Panc1 (cell line): Measurements from ENCODE around the gene SLX9. TPM values are rescaled to one million over a fixed set of nuclear protein-coding genes. Genes with fewer than 3 reads are reported as not detected.

Experiments used
- ATAC-seq: fragments of 200-7000 bp; cut with Tn5 transposase; 2 replicates; pipeline ENCODE4 v1.9.1; 2020; ENCODE audit warnings: mild to moderate bottlenecking, moderate library complexity
- BruUV-seq: library from RNA; stranded (reverse); fragments of 400-500 nt; replicated peaks from 2 replicates; lab custom pipeline; 2021; lab: Mats Ljungman, UMichigan
- CTCF ChIA-PET: fragments of 300-600 bp; sonication (Branson Sonifier 250); formaldehyde crosslinking; loops from one replicate; lab custom pipeline; 2022; ENCODE audit warnings: antibody characterized with exemption; lab: Charles Lee
- POLR2A ChIA-PET: fragments of 300-600 bp; sonication (Branson Sonifier 250); formaldehyde crosslinking; loops from one replicate; lab custom pipeline; 2022; ENCODE audit warnings: antibody characterized with exemption; lab: Charles Lee
- DNase-seq: peaks from one replicate; pipeline ENCODE4 v3.0.0-alpha.2; 2010; ENCODE audit warnings: low read depth, low spot score
- H3K27ac ChIP-seq: 2 replicates; pipeline ENCODE4 v1.5.1; 2011; ENCODE audit warnings: mild to moderate bottlenecking, low read length, inconsistent platforms
- H3K27me3 ChIP-seq: fragments of 200-500 bp; sonication (Bioruptor generic); 2 replicates; pipeline ENCODE4 v1.6.0; 2014; ENCODE audit warnings: low read length, inconsistent platforms; ENCODE audit not compliant: control insufficient read depth, insufficient read depth
- H3K36me3 ChIP-seq: fragments of 200-500 bp; sonication (Bioruptor generic); 2 replicates; pipeline ENCODE4 v1.5.1; 2014; ENCODE audit warnings: inconsistent platforms, mild to moderate bottlenecking, low read length, moderate library complexity; ENCODE audit not compliant: control insufficient read depth, insufficient read depth
- H3K4me1 ChIP-seq: 2 replicates; pipeline ENCODE4 v1.5.1; 2011; ENCODE audit warnings: inconsistent platforms, mild to moderate bottlenecking, low read length, moderate library complexity; ENCODE audit not compliant: control insufficient read depth, insufficient read depth
- H3K4me3 ChIP-seq, 2 experiments: 2 replicates each; pipeline ENCODE4 v1.5.1; 2011 to 2012; ENCODE audit warnings: low read depth in 2 of 2, low read length in 2 of 2, mild to moderate bottlenecking in 2 of 2, inconsistent platforms in 1 of 2, moderate library complexity in 1 of 2
- H3K9me3 ChIP-seq: fragments of 200-500 bp; sonication (Bioruptor generic); 2 replicates; pipeline ENCODE4 v1.5.1; 2014; ENCODE audit warnings: low read depth, mild to moderate bottlenecking, inconsistent platforms, low read length, moderate library complexity; ENCODE audit not compliant: control insufficient read depth, insufficient read depth
- CTCF ChIP-seq: fragments of 450-650 bp; IDR thresholded peaks from 2 replicates; pipeline ENCODE4 v1.5.1; 2017; ENCODE audit warnings: mild to moderate bottlenecking
- POLR2AphosphoS5 ChIP-seq: IDR thresholded peaks from 2 replicates; pipeline ENCODE4 v1.6.1; 2012; ENCODE audit warnings: mild to moderate bottlenecking, low read depth, low read length, moderate library complexity
- REST ChIP-seq, 2 experiments: IDR thresholded peaks; 2 replicates each; pipeline ENCODE4 v1.6.1; 2011 to 2012; ENCODE audit warnings: low read depth in 2 of 2, control low read depth in 1 of 2, low read length in 1 of 2, mild to moderate bottlenecking in 1 of 2, moderate library complexity in 1 of 2; ENCODE audit not compliant: insufficient read depth in 1 of 2
- SIN3A ChIP-seq: IDR thresholded peaks from 2 replicates; pipeline ENCODE4 v1.6.1; 2012; ENCODE audit warnings: low read depth, mild to moderate bottlenecking, low read length, moderate library complexity, borderline replicate concordance; ENCODE audit not compliant: insufficient read depth
- TCF7L2 ChIP-seq: IDR thresholded peaks from 2 replicates; pipeline ENCODE4 v1.6.1; 2011; ENCODE audit warnings: mild to moderate bottlenecking, low read depth, low read length, inconsistent platforms
- in situ Hi-C: cut with HindIII; loops from 2 replicates; pipeline ENCODE4 v1.10.0; 2016; ENCODE audit warnings: low sequenced_read_pairs, low pct_unique_long_range_greater_than_20kb
- intact Hi-C: fragments of 100-400 bp; cut with micrococcal nuclease; formaldehyde crosslinking; loops from one replicate; pipeline ENCODE4 v1.10.0; 2022; ENCODE audit not compliant: unreplicated experiment
- total RNA-seq: library from RNA; stranded (reverse); gene quantifications from one replicate; pipeline ENCODE4 v1.2.1, GENCODE V29; 2021; ENCODE audit not compliant: unreplicated experiment

Gene SLX9
- total RNA-seq, 1 experiment from 2014 or later = 50.9 TPM

GRCh38 chr21:44931137-44931500 lies 8.7 kb upstream of the SLX9 start:
- in situ Hi-C loops = no loop called here
- peaks cover 30% of the 10 kb centered on the region for H3K4me1 ChIP-seq
- no peaks in the 10 kb centered on the region for H3K9me3 ChIP-seq
- POLR2A ChIA-PET = no interaction called here
- H3K36me3 ChIP-seq = no peaks in the 10 kb centered on the region
- intact Hi-C loops = loop anchor here (5.0 kb wide), 1 partner anchor 39 kb away; no protein-coding TSS in a partner anchor
- BruUV-seq = no TSS peak
- peak overlapping the region in 1 of 2 experiments; percentile 30; a peak in 2 of 4 replicates for H3K4me3 ChIP-seq
- DNase-seq = no peak
- no peak for ATAC-seq
- CTCF ChIA-PET = no interaction called here
- TF ChIP-seq TCF7L2 (no peak), POLR2AphosphoS5 (no peak), SIN3A (no peak)
- no peaks in the 10 kb centered on the region for H3K27me3 ChIP-seq
- peak overlapping the region; percentile 39; the same call in 1 of the 2 replicates for H3K27ac ChIP-seq

GRCh38 chr21:44931501-44932407 lies 8.1 kb upstream of the SLX9 start:
- CTCF ChIA-PET = interaction anchor here (0.5 to 1.0 kb wide), 8 partner anchors 34 to 171 kb away, joined by 3 to 8 read pairs (median 5); no protein-coding TSS in a partner anchor
- in situ Hi-C loops = no loop called here
- ATAC-seq (no peak), DNase-seq (no peak)
- Histone ChIP-seq H3K9me3 (no peaks in the 10 kb centered on the region), H3K4me3 (peak overlapping the region; percentile 29 to 48), H3K36me3 (no peaks in the 10 kb centered on the region), H3K27me3 (no peaks in the 10 kb centered on the region), H3K27ac (peak overlapping the region; percentile 39; the same call in 1 of the 2 replicates), H3K4me1 (peaks cover 24% of the 10 kb centered on the region)
- TF ChIP-seq REST (IDR thresholded peaks at IDR 0.05; ENCODE audit: insufficient read depth in 1 of 2, low read depth in 2 of 2, low read length in 1 of 2) = no peak
- TF ChIP-seq TCF7L2 = no peak
- TF ChIP-seq SIN3A = no peak
- TF ChIP-seq POLR2AphosphoS5 = no peak
- TF ChIP-seq CTCF = no peak
- BruUV-seq = no TSS peak
- intact Hi-C loops = loop anchor here (5.0 kb wide), 1 partner anchor 39 kb away; no protein-coding TSS in a partner anchor
- POLR2A ChIA-PET = interaction anchor here (0.6 kb wide), 1 partner anchor 19 kb away, joined by 8 read pairs; no protein-coding TSS in a partner anchor
